CD4-positive, alpha-beta T cell (primary cell): ENCODE measurements around the gene ITPRID2. TPM values are rescaled to one million over a fixed set of nuclear protein-coding genes. Genes with fewer than 3 reads are reported as not detected.

Experiments
- ATAC-seq: fragments of 200-7000 bp; cut with Tn5 transposase; one replicate; pipeline ENCODE4 v1.10.0; 2022; ENCODE audit warnings: mild to moderate bottlenecking; ENCODE audit not compliant: poor library complexity
- CTCF ChIA-PET: fragments of 350-600 bp; sonication (Branson Sonifier 250); formaldehyde crosslinking; loops from one replicate; lab custom pipeline; 2021; ENCODE audit warnings: antibody characterized with exemption, inconsistent platforms; lab: Charles Lee
- POLR2A ChIA-PET: fragments of 350-600 bp; sonication (Branson Sonifier 250); formaldehyde crosslinking; loops from one replicate; lab custom pipeline; 2021; ENCODE audit warnings: antibody characterized with exemption, inconsistent platforms; lab: Charles Lee
- DNase-seq, 14 experiments: peaks; one replicate each; pipeline ENCODE4 v3.0.0-alpha.2; 2013 to 2020; ENCODE audit warnings: mixed read lengths in 2 of 14
- H3K27ac ChIP-seq, 2 donors: one replicate each; pipeline versions ENCODE4 v1.5.1 to v1.7.0; 2013; ENCODE audit warnings: low read length in 2 of 2, low read depth in 1 of 2, mild to moderate bottlenecking in 1 of 2
- H3K27me3 ChIP-seq, 2 experiments: 1 replicate in 1 of 2; 2 replicates in 1 of 2; pipeline versions ENCODE4 v1.6.1 to v1.7.0; 2013; ENCODE audit warnings: low read length in 2 of 2, control low read depth in 1 of 2, mild to moderate bottlenecking in 1 of 2, moderate library complexity in 1 of 2; ENCODE audit not compliant: insufficient read depth in 2 of 2, control insufficient read depth in 1 of 2
- H3K36me3 ChIP-seq: one replicate; pipeline ENCODE4 v1.6.1; 2013; ENCODE audit warnings: low read length, control low read depth; ENCODE audit not compliant: insufficient read depth
- H3K4me1 ChIP-seq: one replicate; pipeline ENCODE4 v1.6.1; 2013; ENCODE audit warnings: low read length, control low read depth; ENCODE audit not compliant: insufficient read depth
- H3K4me3 ChIP-seq: one replicate; pipeline ENCODE4 v1.5.1; 2013; ENCODE audit warnings: mild to moderate bottlenecking, low read length, moderate library complexity
- H3K9me3 ChIP-seq, 2 experiments: 1 replicate in 1 of 2; 2 replicates in 1 of 2; pipeline versions ENCODE4 v1.6.1 to v1.7.0; 2013; ENCODE audit warnings: low read length in 2 of 2, mild to moderate bottlenecking in 2 of 2, control low read depth in 1 of 2, moderate library complexity in 1 of 2; ENCODE audit not compliant: control insufficient read depth in 1 of 2, insufficient read depth in 1 of 2
- H3K27ac Mint-ChIP-seq: one replicate; pipeline ENCODE4 v1.8.0; 2020; ENCODE audit warnings: mixed read lengths
- H3K27me3 Mint-ChIP-seq: one replicate; pipeline ENCODE4 v1.8.0; 2021; ENCODE audit warnings: mixed read lengths
- H3K36me3 Mint-ChIP-seq: one replicate; pipeline ENCODE4 v1.8.0; 2021; ENCODE audit warnings: low read depth, mixed read lengths
- H3K4me1 Mint-ChIP-seq: one replicate; pipeline ENCODE4 v1.8.0; 2021; ENCODE audit warnings: low read depth, mixed read lengths
- H3K4me3 Mint-ChIP-seq: one replicate; pipeline ENCODE4 v1.8.0; 2020; ENCODE audit warnings: mild to moderate bottlenecking, mixed read lengths
- H3K9me3 Mint-ChIP-seq: one replicate; pipeline ENCODE4 v1.8.0; 2020; ENCODE audit warnings: mixed read lengths
- CTCF ChIP-seq: fragments of 200-600 bp; IDR thresholded peaks from one replicate; pipeline ENCODE4 v1.8.0; 2022; ENCODE audit warnings: antibody characterized with exemption, mild to moderate bottlenecking
- intact Hi-C, 2 experiments: fragments of 100-400 bp; cut with DNase I in 1 of 2; cut with micrococcal nuclease in 1 of 2; formaldehyde crosslinking; loops; one replicate each; pipeline versions ENCODE4 v1.15.1 to v1.9.0; 2023 to 2025; cut with DNase I, micrococcal nuclease
- total RNA-seq, 174 experiments: library from RNA in 2 of 174; stranded (reverse) in 2 of 174; gene quantifications; one replicate each; pipeline ENCODE4 v1.2.3 and lab custom pipeline; 2021 to 2026

ITPRID2 gene
- total RNA-seq, 2 experiments from 2014 or later: 75.8 to 79.7 TPM

GRCh38 chr2:181849601-181850000 is 41.9 kb upstream of the ITPRID2 start:
- no peaks in the 10 kb centered on the region for H3K4me1 ChIP-seq
- POLR2A ChIA-PET: no interaction called here
- CTCF ChIA-PET: interaction anchor here (0.6 kb wide), 1 partner anchor 59 kb away, joined by 3 read pairs; no protein-coding TSS in a partner anchor
- Mint-ChIP-seq H3K27ac (no peak overlapping the region), H3K27me3 (peaks cover 9% of the 10 kb centered on the region), H3K9me3 (no peaks in the 10 kb centered on the region), H3K4me3 (no peak overlapping the region), H3K36me3 (no peaks in the 10 kb centered on the region), H3K4me1 (no peaks in the 10 kb centered on the region)
- no peaks in the 10 kb centered on the region for H3K36me3 ChIP-seq
- ATAC-seq (no peak), DNase-seq (no peak)
- no peak for TF ChIP-seq CTCF
- H3K4me3 ChIP-seq: no peak overlapping the region
- intact Hi-C loops: no loop called here
- no peaks in the 10 kb centered on the region for H3K9me3 ChIP-seq
- H3K27ac ChIP-seq: no peak overlapping the region
- H3K27me3 ChIP-seq: no peaks in the 10 kb centered on the region

DNA sequence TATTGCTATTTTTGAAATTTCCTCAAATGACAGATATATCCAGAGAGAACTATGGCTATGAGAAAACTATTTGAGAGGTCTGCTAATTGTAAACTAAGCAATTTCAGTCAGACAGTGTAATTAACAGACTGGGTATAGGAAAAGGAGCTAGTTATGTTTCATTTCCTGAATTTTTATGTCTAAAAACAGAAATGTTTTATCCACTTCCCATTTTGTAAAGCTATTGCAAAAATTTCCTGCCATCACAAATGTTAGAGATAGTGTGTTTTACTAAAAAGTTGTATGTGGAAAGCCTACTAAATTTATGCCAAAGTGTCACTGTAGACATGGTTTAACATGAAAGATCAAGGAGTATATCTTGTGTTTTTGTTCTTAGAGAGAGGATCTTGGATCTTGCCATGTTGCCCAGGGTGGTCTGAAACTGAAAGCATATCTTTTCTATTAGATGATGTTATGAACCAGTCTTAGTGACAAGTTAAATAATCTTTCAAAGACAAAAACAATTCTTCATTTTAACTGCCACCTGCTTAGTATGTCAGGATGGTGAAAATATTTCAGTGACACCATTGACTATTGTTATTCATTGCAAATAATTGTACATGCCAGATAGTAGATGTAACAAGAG is 40.5 kb upstream of the ITPRID2 start:
- H3K27me3 ChIP-seq: no peaks in the 10 kb centered on the region
- H3K9me3 Mint-ChIP-seq: no peaks in the 10 kb centered on the region
- ChIA-PET CTCF (no interaction called here), POLR2A (interaction anchor here (0.9 kb wide), 1 partner anchor 26 kb away, joined by 4 read pairs; no protein-coding TSS in a partner anchor)
- H3K4me1 Mint-ChIP-seq: no peaks in the 10 kb centered on the region
- H3K36me3 Mint-ChIP-seq: no peaks in the 10 kb centered on the region
- H3K27ac ChIP-seq: no peak overlapping the region
- TF ChIP-seq CTCF: no peak
- intact Hi-C loops: no loop called here
- ATAC-seq (no peak), DNase-seq (peak in 2 of 14 experiments; percentile 1 to 7)
- no peak overlapping the region for H3K4me3 ChIP-seq
- H3K27me3 Mint-ChIP-seq: peaks cover 9% of the 10 kb centered on the region
- H3K4me3 Mint-ChIP-seq: no peak overlapping the region
- H3K27ac Mint-ChIP-seq: no peak overlapping the region
- no peaks in the 10 kb centered on the region for H3K4me1 ChIP-seq
- H3K36me3 ChIP-seq: no peaks in the 10 kb centered on the region
- H3K9me3 ChIP-seq: no peaks in the 10 kb centered on the region

DNA sequence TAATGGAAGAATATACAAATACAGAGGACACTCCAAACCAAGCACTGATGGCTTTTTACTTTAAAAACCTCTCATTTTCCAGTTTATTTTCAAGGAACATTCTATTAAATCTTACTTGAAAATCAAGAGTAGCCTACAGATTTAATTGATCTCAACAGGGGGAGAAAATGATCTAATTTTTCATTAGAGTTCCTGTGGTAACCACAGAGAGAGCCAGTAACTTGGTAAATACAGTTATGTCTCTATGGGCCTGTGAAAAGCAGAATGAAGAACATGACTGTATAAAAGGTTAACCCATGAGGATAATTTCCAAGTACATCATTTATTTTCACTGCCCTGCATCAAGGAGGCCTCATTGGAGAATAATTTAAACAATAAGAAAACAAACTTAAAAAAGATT is 39.8 kb upstream of the ITPRID2 start:
- Histone ChIP-seq H3K4me3 (no peak overlapping the region), H3K4me1 (no peaks in the 10 kb centered on the region), H3K9me3 (no peaks in the 10 kb centered on the region), H3K27me3 (no peaks in the 10 kb centered on the region), H3K27ac (no peak overlapping the region), H3K36me3 (no peaks in the 10 kb centered on the region)
- POLR2A ChIA-PET: no interaction called here
- no peaks in the 10 kb centered on the region for H3K36me3 Mint-ChIP-seq
- intact Hi-C loops: no loop called here
- no peak for TF ChIP-seq CTCF
- no peaks in the 10 kb centered on the region for H3K9me3 Mint-ChIP-seq
- H3K27me3 Mint-ChIP-seq: peaks cover 9% of the 10 kb centered on the region
- H3K4me3 Mint-ChIP-seq: no peak overlapping the region
- H3K27ac Mint-ChIP-seq: no peak overlapping the region
- ATAC-seq (no peak), DNase-seq (no peak)
- no peaks in the 10 kb centered on the region for H3K4me1 Mint-ChIP-seq
- CTCF ChIA-PET: interaction anchor here (0.7 kb wide), 1 partner anchor 856 kb away, joined by 4 read pairs; no protein-coding TSS in a partner anchor
